GM23248 (cell line): ENCODE data around the gene ACTA2.

ENCODE experiments used
- EZH2 ChIP-seq: fragments of 200-600 bp; sonication (generic); IDR thresholded peaks from 2 replicates; pipeline ENCODE4 v1.6.1; 2018; ENCODE audit warnings: antibody characterized with exemption, mild to moderate bottlenecking; ENCODE audit not compliant: insufficient read depth, poor library complexity, severe bottlenecking
- EZH2phosphoT487 ChIP-seq: fragments of 200-600 bp; sonication (generic); IDR thresholded peaks from 2 replicates; pipeline ENCODE4 v1.6.1; 2018; ENCODE audit warnings: antibody characterized with exemption, moderate library complexity, mild to moderate bottlenecking, low read depth; ENCODE audit not compliant: insufficient read depth

- TF ChIP-seq EZH2phosphoT487, result no peak
- TF ChIP-seq EZH2, result no peak
Observed at GRCh38 chr10:88960802-88961201, 8.2 kb upstream of the ACTA2 start.
